NCI-H2107 (cell line): ENCODE results near the gene CLASP1.
"Not testable (repeated sequence)": the region's sequence is repeated elsewhere in the genome, so short reads cannot be mapped to it uniquely, and the experiment has no call there.

Source experiments
- DNase-seq: peaks from one replicate; lab custom pipeline; 2025; lab: John Stamatoyannopoulos, UW

CLASP1 gene

GRCh38 chr2:121319941-121320340 is 329.3 kb downstream of the CLASP1 start:
- DNase-seq: no peak

- DNase-seq: no peak
Measured at GRCh38 chr2:121316986-121317385, 332.3 kb downstream of the CLASP1 start.

DNA sequence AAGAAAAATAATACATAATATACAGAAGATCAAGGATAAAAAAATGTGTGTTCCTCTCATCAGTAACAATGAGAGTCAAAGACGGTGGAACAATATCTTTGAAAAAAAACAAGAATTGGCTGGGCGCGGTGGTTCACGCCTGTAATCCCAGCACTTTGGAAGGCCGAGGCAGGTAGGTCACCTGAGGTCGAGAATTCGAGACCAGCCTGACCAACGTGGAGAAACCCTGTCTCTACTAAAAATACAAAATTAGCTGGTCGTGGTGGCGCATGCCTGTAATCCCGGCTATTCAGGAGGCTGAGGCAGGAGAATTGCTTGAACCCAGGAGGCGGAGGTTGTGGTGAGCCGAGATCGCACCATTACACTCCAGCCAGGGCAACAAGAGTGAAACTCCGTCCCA is 335.6 kb downstream of the CLASP1 start:
- not testable (repeated sequence) for DNase-seq

DNA sequence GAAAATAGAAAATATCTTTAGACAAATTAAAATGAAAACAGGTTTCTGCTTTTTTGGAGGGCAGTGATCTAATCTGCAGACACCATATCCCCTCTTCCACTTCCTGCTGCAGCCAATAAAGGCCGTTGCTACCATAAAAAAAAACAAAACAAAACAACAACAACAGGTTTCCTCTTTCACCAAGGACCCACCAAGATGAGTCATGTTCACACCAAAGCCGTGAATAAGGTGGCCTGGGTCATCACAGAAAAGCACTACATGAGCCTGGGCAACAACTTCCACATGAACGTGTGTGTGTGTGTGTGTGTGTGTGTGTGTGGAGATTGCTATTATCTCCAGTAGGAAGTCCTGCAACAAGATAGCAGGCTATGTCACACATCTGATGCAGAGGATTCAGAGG is 339.5 kb downstream of the CLASP1 start:
- DNase-seq: no peak

DNA sequence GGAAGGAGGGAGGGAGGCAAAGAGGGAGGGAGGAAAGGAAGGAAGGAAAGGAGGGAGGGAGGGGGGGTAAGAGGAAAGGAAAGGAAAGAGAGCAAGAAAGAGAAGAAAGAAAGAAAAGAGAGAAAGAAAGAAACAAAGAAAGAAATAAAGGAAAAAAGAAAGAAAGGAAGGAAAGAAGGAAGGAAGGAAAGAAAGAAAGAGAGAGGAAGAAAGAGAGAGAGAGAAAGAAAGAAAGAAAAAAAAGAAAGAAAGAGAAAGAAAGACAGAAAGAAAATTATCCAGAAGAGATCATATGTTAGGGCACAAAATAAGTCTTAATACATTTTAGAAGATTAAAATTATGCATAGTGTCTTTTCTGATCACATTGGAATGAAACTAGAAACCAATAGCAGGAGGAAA is 339.9 kb downstream of the CLASP1 start:
- DNase-seq: no peak

DNA sequence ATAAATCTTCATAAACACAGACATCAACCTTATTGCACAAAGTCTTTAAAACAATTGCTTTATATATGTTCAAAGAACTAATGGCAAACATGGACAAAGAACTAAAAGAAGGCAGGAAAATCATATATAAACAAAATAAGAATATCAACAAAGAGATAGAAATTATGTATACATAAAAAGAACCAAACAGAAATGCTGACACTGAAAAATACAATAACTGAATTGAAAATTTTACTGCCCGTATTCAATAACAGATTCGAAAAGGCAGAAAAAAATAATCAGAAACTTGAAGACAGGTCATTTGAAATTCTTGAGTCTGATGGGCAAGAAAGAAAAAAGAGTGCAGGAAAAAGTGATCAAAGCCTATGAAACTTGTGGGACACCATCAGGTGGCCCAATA is 342.2 kb downstream of the CLASP1 start:
- no peak for DNase-seq

DNA sequence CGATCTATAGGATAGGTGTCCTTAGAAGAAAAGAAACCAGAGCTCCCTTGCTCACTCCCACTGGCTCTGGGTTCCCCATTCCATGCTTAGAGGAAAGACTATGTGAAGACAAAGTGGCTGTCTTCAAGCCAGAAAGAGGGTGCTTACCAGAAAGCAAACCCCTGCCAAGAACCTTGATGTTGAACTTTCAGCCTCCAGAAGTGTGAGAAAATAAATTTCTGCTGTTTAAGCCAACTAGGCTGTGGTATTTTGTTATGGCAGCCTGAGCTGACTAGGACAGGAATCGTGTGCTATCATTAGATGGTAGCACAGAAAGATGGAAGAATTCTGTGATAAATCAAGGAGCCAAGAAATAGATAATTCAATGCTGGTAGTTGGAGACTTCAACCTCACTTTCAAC is 344.3 kb downstream of the CLASP1 start:
- no peak for DNase-seq

GRCh38 chr2:121303531-121304263 is 345.6 kb downstream of the CLASP1 start:
- no peak for DNase-seq

GRCh38 chr2:121301190-121301589 is 348.1 kb downstream of the CLASP1 start:
- not testable (repeated sequence) for DNase-seq

GRCh38 chr2:121298476-121298875 is 350.8 kb downstream of the CLASP1 start:
- DNase-seq: no peak

DNA sequence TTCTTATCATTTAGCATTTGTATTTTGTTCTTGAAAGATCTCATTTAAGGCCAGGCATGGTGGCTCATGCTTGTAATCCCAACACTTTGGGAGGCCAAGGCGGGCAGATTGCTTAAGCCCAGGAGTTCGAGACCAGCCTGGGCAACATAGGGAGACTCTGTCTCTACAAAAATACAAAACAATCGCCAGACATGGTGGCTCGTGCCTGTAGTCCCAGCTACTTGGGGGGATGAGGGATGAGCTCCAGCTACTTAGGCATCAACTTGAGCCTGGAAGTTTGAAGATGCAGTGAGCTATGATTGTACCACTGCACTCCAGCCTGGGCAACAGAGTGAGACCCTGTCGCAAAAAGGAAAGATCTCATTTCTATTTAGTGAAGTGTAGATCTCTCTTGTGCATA is 351.4 kb downstream of the CLASP1 start:
- DNase-seq: not testable (repeated sequence)

- no peak for DNase-seq
Measured at GRCh38 chr2:121297217-121297830, 351.9 kb downstream of the CLASP1 start.

- no peak for DNase-seq
Measured at GRCh38 chr2:121295911-121296650, 353.2 kb downstream of the CLASP1 start.

DNA sequence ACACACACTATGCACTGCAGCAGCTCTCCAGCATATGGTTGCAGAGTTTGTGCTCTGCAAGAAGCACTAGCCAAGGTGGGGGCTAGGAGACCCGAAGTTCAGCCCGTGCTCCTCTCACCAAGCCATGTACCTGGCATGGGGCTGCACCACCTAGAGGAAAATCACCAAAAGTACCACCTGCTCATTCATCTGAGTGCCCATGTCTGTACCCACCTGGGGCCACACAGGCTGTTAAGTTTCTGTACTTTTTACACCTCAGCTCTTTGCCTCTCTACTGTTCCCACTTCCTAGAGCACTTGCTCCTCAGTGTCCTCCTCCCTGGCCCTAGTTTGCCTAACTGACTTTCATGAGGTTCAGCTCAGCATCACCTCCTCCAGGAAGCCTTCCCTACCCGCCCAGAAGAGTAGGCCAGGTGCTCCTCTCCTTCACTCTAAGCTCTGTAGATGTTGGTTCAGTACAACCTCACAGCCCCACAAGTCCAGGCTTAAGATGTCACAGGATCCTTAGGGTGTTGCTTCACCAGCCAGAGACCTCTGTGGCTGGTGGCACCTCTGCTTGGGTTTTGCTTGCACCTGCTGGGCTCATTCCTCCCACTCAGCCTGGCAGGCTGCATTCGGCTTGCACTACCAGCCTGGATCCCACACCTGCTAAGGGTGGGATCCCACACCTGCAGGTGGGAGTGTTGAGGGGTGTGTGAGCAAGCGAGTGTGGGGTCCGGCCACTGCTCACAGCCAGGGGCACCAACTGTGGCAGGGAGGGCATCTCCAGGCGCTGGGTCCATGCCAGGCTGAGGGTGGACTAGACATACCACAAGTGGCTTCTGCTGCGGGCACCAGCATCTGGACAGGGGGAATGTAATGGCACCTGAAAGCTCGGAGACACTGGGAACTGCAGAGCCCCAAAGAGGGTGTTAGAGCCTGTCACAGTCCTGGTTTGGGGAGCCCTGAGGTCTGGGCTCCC is 354.1 kb downstream of the CLASP1 start:
- no peak for DNase-seq

GRCh38 chr2:121293450-121294325 is 355.6 kb downstream of the CLASP1 start:
- DNase-seq: no peak

DNA sequence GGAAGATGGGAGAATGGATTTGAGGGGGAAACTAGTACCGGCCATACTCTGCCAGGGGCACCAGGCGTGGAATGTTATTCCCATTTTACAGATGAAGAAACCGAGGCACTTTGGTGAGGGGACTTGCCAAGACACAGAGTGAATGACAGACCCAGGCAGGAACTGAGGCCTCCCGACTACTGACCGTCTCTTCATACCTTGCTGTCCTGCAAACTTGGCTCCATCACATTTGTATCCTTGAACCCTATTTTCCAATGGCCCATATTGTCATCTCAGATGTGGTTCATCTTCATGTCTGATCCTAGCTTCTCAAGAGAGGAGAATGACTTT is 358.0 kb downstream of the CLASP1 start:
- no peak for DNase-seq

- no peak for DNase-seq
Measured at GRCh38 chr2:121289271-121289670, 360.0 kb downstream of the CLASP1 start.

DNA sequence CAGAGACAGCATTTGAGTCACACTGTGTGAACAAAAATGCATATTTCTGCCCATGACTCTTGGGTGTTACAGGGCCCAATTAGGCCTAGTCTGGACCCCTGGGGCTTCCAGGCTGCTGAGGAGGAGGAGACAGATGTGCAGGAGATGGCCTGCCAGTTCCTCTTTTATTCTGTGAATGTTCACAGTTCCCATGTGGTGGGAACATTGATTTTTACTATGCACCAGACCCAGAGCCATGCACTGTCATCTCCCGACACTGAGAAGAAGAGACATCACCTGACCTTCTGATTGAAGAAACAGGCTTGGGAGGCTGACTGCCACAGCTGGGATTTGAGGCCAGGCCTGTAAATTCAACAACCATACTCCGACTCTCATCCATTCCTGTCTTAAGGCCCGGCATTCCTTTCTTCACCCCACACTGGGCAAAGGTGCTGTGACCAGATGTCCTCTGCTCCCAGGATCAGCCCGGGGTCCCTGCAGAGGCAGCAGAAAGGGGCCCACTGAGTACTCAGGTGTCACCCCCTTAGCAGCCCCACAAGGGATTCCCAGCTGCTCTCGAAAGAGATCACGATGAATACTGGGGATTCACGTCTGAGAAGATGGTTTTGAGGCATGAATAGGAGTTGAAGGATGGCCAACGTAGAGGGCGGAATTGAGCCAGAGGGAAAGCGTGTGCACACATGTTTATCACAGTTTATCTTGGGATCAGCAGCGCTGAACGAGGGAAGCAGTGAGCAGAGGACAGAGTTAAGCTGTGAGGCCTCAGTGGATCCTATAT is 360.6 kb downstream of the CLASP1 start:
- DNase-seq: no peak

GRCh38 chr2:121287956-121288355 is 361.3 kb downstream of the CLASP1 start:
- DNase-seq: no peak
